ENCODE measurements around the gene TMCO5A. TPM values are rescaled to one million over a fixed set of nuclear protein-coding genes. Genes with fewer than 3 reads are reported as not detected.

The TMCO5A gene
- total and polyA plus RNA-seq, 9 of the 15 experiments (the other 6 are each of a cell fraction or from before 2014, with no cell fraction given): not detected

- Histone ChIP-seq H3K36me3 (ENCODE audit: control insufficient read depth, insufficient read depth, low read length) (no peaks in the 10 kb centered on the region), H4K20me1 (replicated peaks; ENCODE audit: control insufficient read depth, insufficient read depth, low read length) (no peaks in the 10 kb centered on the region), H3K4me1 (replicated peaks in 1 of 2; ENCODE audit: control insufficient read depth in 2 of 2, insufficient read depth in 2 of 2, low read length in 2 of 2) (no peaks in the 10 kb centered on the region), H3K27ac (ENCODE audit: extremely low read depth, low read depth, low read length) (no peak overlapping the region), H3K9ac (ENCODE audit: insufficient read depth in 1 of 2, low read depth in 2 of 2, low read length in 2 of 2) (no peak overlapping the region), H3K4me2 (ENCODE audit: insufficient read depth, low read length) (no peak overlapping the region), H3K79me2 (ENCODE audit: control insufficient read depth, insufficient read depth, low read length) (no peaks in the 10 kb centered on the region), H3K4me3 (no peak overlapping the region), H3K27me3 (ENCODE audit: control insufficient read depth in 2 of 2, insufficient read depth in 2 of 2, low read length in 2 of 2) (no peaks in the 10 kb centered on the region), H3K9me1 (ENCODE audit: control insufficient read depth, insufficient read depth, low read length) (no peaks in the 10 kb centered on the region), H3K9me3 (replicated peaks; ENCODE audit: control insufficient read depth, insufficient read depth, low read depth, low read length) (no peaks in the 10 kb centered on the region), H2AFZ (ENCODE audit: low read depth, low read length) (no peak overlapping the region)
- intact Hi-C loops (cut with micrococcal nuclease): loop anchor here (10.0 kb wide), 1 partner anchor 1381 kb away; no protein-coding TSS in a partner anchor
- no TSS peak for BruUV-seq (replicated peaks)
- POLR2A ChIA-PET: no interaction called here
- FAIRE-seq (no peak), ATAC-seq (no peak), DNase-seq (ENCODE audit: extremely low read depth in 1 of 4, low spot score in 3 of 4) (no peak)
- CTCF ChIA-PET (ENCODE audit: low intra/inter-chr PET ratio): no interaction called here
- in situ Hi-C loops (cut with MboI): loop anchor here (25.0 kb wide), 3 partner anchors 698 to 1373 kb away; no protein-coding TSS in a partner anchor
- TF ChIP-seq ZNF395 (CRISPR knock-in tag; IDR thresholded peaks at IDR 0.05) (no peak), TSC22D4 (tag; IDR thresholded peaks at IDR 0.05) (no peak), SAFB (IDR thresholded peaks at IDR 0.05; ENCODE audit: borderline replicate concordance, low read depth, low read length) (no peak), JUNB (CRISPR knock-in tag; conservative IDR thresholded peaks at IDR 0.05) (no peak), C11orf30 (IDR thresholded peaks at IDR 0.05; ENCODE audit: low read depth) (no peak), ZNF24 (IDR thresholded peaks at IDR 0.05) (no peak), ZHX1 (conservative IDR thresholded peaks at IDR 0.05; ENCODE audit: low read length) (no peak), GABPB2 (CRISPR knock-in tag; conservative IDR thresholded peaks at IDR 0.05) (no peak), KAT2B (IDR thresholded peaks at IDR 0.05; ENCODE audit: low read depth, low read length) (no peak), TCF7 (IDR thresholded peaks at IDR 0.05; ENCODE audit: borderline replicate concordance) (no peak), PURB (CRISPR knock-in tag; IDR thresholded peaks at IDR 0.05; ENCODE audit: low read depth) (no peak), HES1 (IDR thresholded peaks at IDR 0.05; ENCODE audit: low read depth) (no peak), ETV1 (tag; conservative IDR thresholded peaks at IDR 0.05; ENCODE audit: low read depth) (no peak)
Measured at GRCh38 chr15:37885651-37886050, 48.8 kb upstream of the TMCO5A start.
